ENCODE results near the gene SWSAP1.

DNA sequence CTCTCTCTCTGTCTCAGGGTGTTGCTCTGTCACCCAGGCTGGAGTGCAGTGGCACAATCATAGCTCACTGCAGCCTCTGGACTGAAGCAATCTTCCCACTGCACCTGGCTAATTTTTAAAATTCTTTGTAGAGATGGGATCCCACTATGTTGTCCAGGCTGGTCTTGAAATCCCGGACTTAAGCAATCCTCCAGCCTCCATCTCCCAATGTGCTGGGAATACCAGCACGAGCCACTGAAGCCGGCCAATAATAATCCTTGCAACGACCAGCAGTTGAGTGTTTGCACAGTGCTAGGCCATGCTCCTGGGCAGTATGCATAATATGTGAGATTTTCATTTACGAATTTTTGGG is 10.3 kb downstream of the SWSAP1 start:
- TF ChIP-seq GATA2 (IDR thresholded peaks at IDR 0.05; ENCODE audit: low read depth, low read length) (no peak), GATA3 (IDR thresholded peaks at IDR 0.05; ENCODE audit: low read depth, low read length) (no peak)
